Activated CD8-positive, alpha-beta T cell treated with anti-CD3 and anti-CD28 coated beads for 36 hours (primary cell): ENCODE results near the gene NCAPH2. TPM values are rescaled to one million over a fixed set of nuclear protein-coding genes. Genes with fewer than 3 reads are reported as not detected.

Source experiments
- ATAC-seq: fragments of 200-7000 bp; cut with Tn5 transposase; one replicate; pipeline ENCODE4 v1.10.0; 2021; ENCODE audit warnings: mild to moderate bottlenecking, moderate library complexity
- CTCF ChIA-PET: fragments of 350-600 bp; sonication (Branson Sonifier 250); formaldehyde crosslinking; loops from one replicate; lab custom pipeline; 2021; ENCODE audit warnings: antibody characterized with exemption; lab: Charles Lee
- POLR2A ChIA-PET: fragments of 350-600 bp; sonication (Branson Sonifier 250); formaldehyde crosslinking; loops from one replicate; lab custom pipeline; 2021; ENCODE audit warnings: antibody characterized with exemption; lab: Charles Lee
- DNase-seq: peaks from one replicate; pipeline ENCODE4 v3.0.0-alpha.2; 2020
- H3K27ac Mint-ChIP-seq: one replicate; pipeline ENCODE4 v1.8.0; 2021; ENCODE audit warnings: mild to moderate bottlenecking, mixed read lengths
- H3K27me3 Mint-ChIP-seq: one replicate; pipeline ENCODE4 v1.8.0; 2021; ENCODE audit warnings: mixed read lengths
- H3K36me3 Mint-ChIP-seq: one replicate; pipeline ENCODE4 v1.8.0; 2021; ENCODE audit warnings: low read depth, mixed read lengths
- H3K4me1 Mint-ChIP-seq: one replicate; pipeline ENCODE4 v1.8.0; 2021; ENCODE audit warnings: low read depth, mixed read lengths
- H3K4me3 Mint-ChIP-seq: one replicate; pipeline ENCODE4 v1.8.0; 2021; ENCODE audit warnings: mild to moderate bottlenecking, moderate library complexity, mixed read lengths
- H3K9me3 Mint-ChIP-seq: one replicate; pipeline ENCODE4 v1.8.0; 2021; ENCODE audit warnings: mixed read lengths
- CTCF ChIP-seq: fragments of 200-600 bp; IDR thresholded peaks from one replicate; pipeline ENCODE4 v1.8.0; 2022; ENCODE audit warnings: antibody characterized with exemption, mild to moderate bottlenecking
- intact Hi-C: fragments of 100-400 bp; cut with micrococcal nuclease; formaldehyde crosslinking; loops from one replicate; pipeline ENCODE4 v1.10.0; 2022
- total RNA-seq, 2 experiments: library from RNA; stranded (reverse); gene quantifications; one replicate each; pipeline ENCODE4 v1.2.3, GENCODE V29; 2021

Gene NCAPH2
- total RNA-seq, 2 experiments from 2014 or later, result 121 to 126 TPM

- no peak for DNase-seq
- no peak overlapping the region for H3K4me3 Mint-ChIP-seq
- intact Hi-C loops, result no loop called here
- H3K27ac Mint-ChIP-seq, result no peak overlapping the region
- POLR2A ChIA-PET, result interaction anchor here (1.2 to 4.0 kb wide), 3 partner anchors 8 to 46 kb away, joined by 3 to 12 read pairs (median 8); no protein-coding TSS in a partner anchor
- no peaks in the 10 kb centered on the region for H3K4me1 Mint-ChIP-seq
- peaks cover 21% of the 10 kb centered on the region for H3K36me3 Mint-ChIP-seq
- H3K27me3 Mint-ChIP-seq, result no peaks in the 10 kb centered on the region
- ATAC-seq, result no peak
- TF ChIP-seq CTCF, result no peak
- H3K9me3 Mint-ChIP-seq, result no peaks in the 10 kb centered on the region
- CTCF ChIA-PET, result interaction anchor here (1.4 kb wide), 1 partner anchor 9 kb away, joined by 9 read pairs; the partner anchor contains the start of gene SYCE3
Measured at GRCh38 chr22:50571264-50572175, 63.5 kb downstream of the NCAPH2 start.

GRCh38 chr22:50572965-50573364 is 64.9 kb downstream of the NCAPH2 start:
- no peak overlapping the region for H3K27ac Mint-ChIP-seq
- CTCF ChIA-PET, result interaction anchor here (1.4 kb wide), 1 partner anchor 10 kb away, joined by 9 read pairs; the partner anchor contains the start of gene SYCE3
- H3K27me3 Mint-ChIP-seq, result no peaks in the 10 kb centered on the region
- H3K4me3 Mint-ChIP-seq, result no peak overlapping the region
- no peaks in the 10 kb centered on the region for H3K9me3 Mint-ChIP-seq
- ATAC-seq (no peak), DNase-seq (no peak)
- TF ChIP-seq CTCF, result no peak
- POLR2A ChIA-PET, result interaction anchor here (0.8 to 1.8 kb wide), 4 partner anchors 9 to 65 kb away, joined by 3 to 8 read pairs (median 4); partner anchors contain the start of genes CHKB and NCAPH2
- intact Hi-C loops, result no loop called here
- H3K4me1 Mint-ChIP-seq, result no peaks in the 10 kb centered on the region
- peaks cover 20% of the 10 kb centered on the region for H3K36me3 Mint-ChIP-seq

- Mint-ChIP-seq H3K4me3 (no peak overlapping the region), H3K27ac (no peak overlapping the region), H3K9me3 (no peaks in the 10 kb centered on the region), H3K4me1 (no peaks in the 10 kb centered on the region), H3K36me3 (peaks cover 17% of the 10 kb centered on the region), H3K27me3 (no peaks in the 10 kb centered on the region)
- intact Hi-C loops, result no loop called here
- no peak for ATAC-seq
- TF ChIP-seq CTCF, result no peak
- DNase-seq, result no peak
- ChIA-PET CTCF (interaction anchor here (2.1 to 3.6 kb wide), 2 partner anchors 8 to 10 kb away, joined by 11 to 18 read pairs; partner anchors contain the start of gene SYCE3), POLR2A (interaction anchor here (0.9 to 1.8 kb wide), 5 partner anchors 8 to 34 kb away, joined by 3 to 8 read pairs (median 4); partner anchors contain the start of genes CHKB and SYCE3)
Measured at GRCh38 chr22:50573491-50574382, 65.7 kb downstream of the NCAPH2 start.

- ATAC-seq, result no peak
- no peaks in the 10 kb centered on the region for H3K27me3 Mint-ChIP-seq
- DNase-seq, result no peak
- H3K4me3 Mint-ChIP-seq, result no peak overlapping the region
- peaks cover 17% of the 10 kb centered on the region for H3K36me3 Mint-ChIP-seq
- no peak overlapping the region for H3K27ac Mint-ChIP-seq
- H3K4me1 Mint-ChIP-seq, result peaks cover under 1% of the 10 kb centered on the region
- TF ChIP-seq CTCF, result no peak
- no peaks in the 10 kb centered on the region for H3K9me3 Mint-ChIP-seq
- CTCF ChIA-PET, result interaction anchor here (1.3 to 3.6 kb wide), 3 partner anchors 8 to 49 kb away, joined by 4 to 18 read pairs (median 11); partner anchors contain the start of genes SCO2 and SYCE3
- intact Hi-C loops, result no loop called here
- POLR2A ChIA-PET, result interaction anchor here (0.9 to 1.6 kb wide), 3 partner anchors 8 to 11 kb away, joined by 3 to 4 read pairs (median 3); partner anchors contain the start of gene SYCE3
Measured at GRCh38 chr22:50574383-50574755, 66.3 kb downstream of the NCAPH2 start.

Other genes starting within 250 kb of the NCAPH2 start
- 1 to 10 TPM; 7.9 to 9.2 TPM for gene MAPK12, start 246.5 kb upstream of the NCAPH2 start, total RNA-seq
- 1 to 10 TPM; 5.9 to 6.2 TPM for gene MAPK11, start 237.8 kb upstream of the NCAPH2 start, total RNA-seq
- 10 to 100 TPM; 22.1 to 26.4 TPM for gene PLXNB2, start 200.6 kb upstream of the NCAPH2 start, total RNA-seq
- gene DENND6B, start 181.2 kb upstream of the NCAPH2 start, total RNA-seq, result 1 to 10 TPM; 4.6 to 5.3 TPM
- gene PPP6R2, start 164.9 kb upstream of the NCAPH2 start, total RNA-seq, result 10 to 100 TPM; 44.2 to 44.3 TPM
- gene SBF1, start 33.2 kb upstream of the NCAPH2 start, total RNA-seq, result 100 to 1,000 TPM; 120 TPM
- 1 to 10 TPM; 5.5 to 6.8 TPM for gene ADM2, start 26.7 kb upstream of the NCAPH2 start, total RNA-seq
- gene MIOX, start 21.4 kb upstream of the NCAPH2 start, total RNA-seq, result under 1 TPM in 1 of 2 experiments, not detected in 1; 0.29 TPM
- 10 to 100 TPM; 48.0 to 48.8 TPM for gene LMF2, start 522 bp upstream of the NCAPH2 start, total RNA-seq
- 1 to 10 TPM in 1 of 2 experiments, not detected in 1; 2.7 TPM for gene SCO2, start 17.4 kb downstream of the NCAPH2 start, total RNA-seq
- gene TYMP, start 21.8 kb downstream of the NCAPH2 start, total RNA-seq, result 10 to 100 TPM; 24.2 to 24.7 TPM
- 1 to 10 TPM; 5.8 to 6.8 TPM for gene KLHDC7B, start 37.7 kb downstream of the NCAPH2 start, total RNA-seq
- not detected for gene SYCE3, start 54.7 kb downstream of the NCAPH2 start, total RNA-seq
- gene CPT1B, start 70.2 kb downstream of the NCAPH2 start, total RNA-seq, result 10 to 100 TPM; 42.9 to 43.7 TPM
- gene CHKB, start 74.6 kb downstream of the NCAPH2 start, total RNA-seq, result 10 to 100 TPM; 55.6 to 60.3 TPM
- gene MAPK8IP2, start 92.6 kb downstream of the NCAPH2 start, total RNA-seq, result under 1 TPM; 0.11 TPM
- 10 to 100 TPM; 11.6 to 11.8 TPM for gene ARSA, start 119.9 kb downstream of the NCAPH2 start, total RNA-seq
- under 1 TPM; 0.16 to 0.22 TPM for gene SHANK3, start 164.6 kb downstream of the NCAPH2 start, total RNA-seq
- not detected for gene ACR, start 230.0 kb downstream of the NCAPH2 start, total RNA-seq